Putamen (tissue), 1 donor: Measurements from ENCODE around the gene CYP27B1.

Source experiments
- DNase-seq: peaks from one replicate; pipeline ENCODE4 v3.0.0-alpha.2; 2016; ENCODE audit warnings: low spot score

Gene CYP27B1

DNA sequence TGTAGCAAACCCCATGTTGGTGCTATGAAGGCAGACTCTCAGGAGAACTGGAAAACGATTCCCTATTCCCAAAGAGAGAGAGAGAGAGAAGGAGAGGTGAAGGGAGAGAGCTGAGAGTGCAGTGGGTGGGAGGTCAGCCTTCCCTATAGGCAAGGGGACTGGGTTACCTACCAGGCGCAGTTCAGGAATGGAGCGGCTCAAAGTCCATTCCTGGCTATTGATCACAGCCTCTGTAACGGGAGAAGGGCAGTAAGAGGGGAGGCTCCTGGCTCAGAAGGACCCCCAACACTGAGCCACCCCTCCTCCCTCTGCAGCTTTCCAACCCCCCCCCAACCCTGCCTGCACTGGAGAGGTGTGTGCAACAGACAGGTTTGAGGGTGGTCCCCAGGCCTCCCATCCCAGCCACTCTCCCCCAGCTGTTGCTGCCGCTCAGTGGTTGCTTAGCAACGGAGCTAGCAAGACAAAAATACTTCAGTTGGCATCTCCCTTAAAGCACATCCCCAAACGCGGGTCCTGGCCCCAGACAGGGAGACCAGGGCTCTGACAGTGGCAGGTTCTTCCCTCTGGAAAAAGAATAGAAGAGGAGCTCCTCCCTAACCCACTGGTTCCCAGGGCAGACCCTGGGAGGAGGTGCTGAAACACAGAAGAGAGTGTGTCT, 31.6 kb downstream of the CYP27B1 start:
- no peak for DNase-seq

DNA sequence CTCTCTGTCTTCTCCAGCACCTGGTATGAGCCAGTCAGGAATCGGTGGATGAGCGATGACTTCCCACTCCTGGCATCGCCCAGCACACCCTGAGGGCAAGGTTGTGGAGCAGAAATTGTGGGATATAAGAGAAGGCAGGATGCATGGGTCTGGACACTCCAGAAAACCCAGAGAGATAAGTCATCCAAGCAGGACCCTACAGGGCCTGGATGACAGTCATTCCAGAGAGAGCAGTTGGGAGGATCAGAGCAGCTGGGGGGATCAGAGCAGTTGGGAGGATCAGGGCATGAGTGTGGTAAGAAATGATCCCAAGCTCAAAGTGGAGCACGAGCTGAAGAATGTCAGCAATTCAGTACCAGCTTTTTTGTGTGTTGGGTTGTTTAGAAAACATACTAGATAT, 32.3 kb downstream of the CYP27B1 start:
- no peak for DNase-seq

DNA sequence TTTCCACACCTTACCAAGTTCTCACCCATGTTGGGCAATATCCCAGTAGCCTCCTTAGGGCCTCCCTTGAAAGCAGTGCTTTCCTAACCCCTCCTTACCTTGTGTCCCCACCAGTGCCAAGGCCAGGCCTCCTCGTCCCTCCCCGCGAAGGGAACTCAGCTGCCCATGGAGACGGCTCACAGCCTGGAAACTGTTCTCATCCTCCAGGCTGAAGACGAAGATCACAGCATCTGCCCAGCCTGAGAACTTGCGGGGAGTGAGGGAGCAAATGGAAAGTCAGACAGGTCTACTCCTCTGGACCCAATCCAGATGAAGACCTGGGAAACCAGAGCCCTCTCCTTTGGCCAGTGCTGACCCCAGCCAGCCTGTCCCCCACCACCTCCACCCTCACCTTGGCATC, 33.0 kb downstream of the CYP27B1 start:
- no peak for DNase-seq

DNA sequence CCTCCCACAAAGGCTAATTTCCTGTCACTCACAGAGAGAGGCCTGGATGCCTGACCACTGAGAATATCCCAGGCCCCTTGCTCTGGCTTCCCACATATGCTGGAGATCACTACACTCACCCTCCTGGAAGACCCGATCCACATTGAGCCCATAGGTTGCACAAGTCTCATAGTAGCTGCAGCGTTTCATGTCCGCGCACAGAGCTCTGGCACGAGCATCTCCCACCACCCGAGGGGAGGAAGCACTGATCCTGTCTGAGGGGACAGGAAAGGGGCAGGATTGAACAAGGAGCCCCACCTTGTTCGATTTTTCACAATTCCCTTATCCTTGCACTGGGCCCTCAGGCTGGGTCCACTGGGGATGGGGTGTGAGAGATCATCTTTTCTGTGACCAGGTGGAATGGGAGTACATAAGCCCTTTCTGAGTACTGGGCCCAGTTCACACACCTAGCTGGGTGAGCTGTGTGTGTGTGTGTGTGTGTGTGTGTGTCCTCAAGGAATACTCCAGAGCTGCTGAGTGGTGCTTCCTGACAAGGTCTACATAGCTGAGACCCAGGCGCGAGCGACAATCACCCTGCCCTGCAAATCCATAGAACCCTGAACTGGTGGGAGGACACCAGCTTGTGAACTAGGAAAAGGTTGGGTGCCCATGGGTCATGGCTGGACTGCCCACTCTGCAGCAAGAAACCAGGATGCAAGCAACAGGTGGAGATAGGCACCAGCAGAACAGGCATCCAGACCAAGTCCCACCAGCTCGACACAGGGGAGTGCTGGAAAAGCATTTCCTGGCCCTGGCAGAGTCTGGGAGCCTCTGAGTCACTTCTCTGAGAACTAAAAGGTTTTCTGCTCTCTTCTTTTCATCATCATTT, 33.9 kb downstream of the CYP27B1 start:
- DNase-seq, result no peak

DNA sequence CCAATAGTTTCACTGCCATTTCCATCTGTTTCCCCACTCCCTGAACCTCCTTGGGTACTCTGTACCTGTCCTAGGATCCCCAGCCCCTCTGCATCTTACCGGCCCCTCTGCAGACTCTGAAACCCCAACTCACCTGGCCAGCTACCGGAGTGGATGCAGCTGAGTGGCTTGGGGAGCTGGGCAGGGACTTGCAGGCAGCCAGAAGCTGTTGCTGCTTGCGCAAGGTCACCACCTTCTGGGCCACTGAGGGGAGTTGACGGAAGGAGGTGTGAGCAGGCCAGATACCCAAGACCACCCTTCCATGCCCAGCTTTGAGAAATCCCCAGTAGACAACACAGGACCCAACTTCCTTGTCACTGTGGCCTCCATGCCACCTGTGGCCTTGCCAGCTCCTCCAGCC, 34.6 kb downstream of the CYP27B1 start:
- DNase-seq, result no peak

DNA sequence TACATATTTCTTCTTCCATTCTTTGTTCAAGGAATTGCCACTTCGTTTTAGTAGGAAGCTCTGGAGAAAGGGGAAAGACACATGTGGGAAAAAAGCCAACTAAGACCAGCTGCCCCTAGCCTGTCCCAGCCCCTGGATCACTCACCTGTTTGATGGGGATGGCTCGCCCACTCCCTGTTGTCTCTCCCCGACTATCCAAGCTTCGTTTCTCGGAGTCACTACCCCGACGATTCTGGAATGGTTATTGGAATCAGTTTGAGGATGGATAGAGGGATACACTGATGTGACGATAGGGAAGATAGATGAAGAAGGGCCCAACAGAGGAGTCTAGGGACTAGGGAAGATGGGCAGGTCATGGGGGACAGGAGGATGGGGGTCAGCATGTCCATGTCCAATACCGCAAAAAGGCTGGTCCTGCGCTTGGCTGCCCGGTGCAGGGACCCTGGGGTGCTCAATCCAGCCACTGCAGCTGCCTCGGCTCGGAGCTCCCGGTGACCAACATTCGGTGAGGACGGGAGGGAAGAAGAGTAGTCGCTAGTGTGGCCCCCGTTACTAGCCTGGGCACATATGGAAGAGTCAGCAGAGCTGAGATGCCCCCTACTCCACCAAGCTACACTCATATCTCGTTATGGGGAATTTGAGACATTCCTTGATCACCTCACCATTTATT, 35.3 kb downstream of the CYP27B1 start:
- no peak for DNase-seq

DNA sequence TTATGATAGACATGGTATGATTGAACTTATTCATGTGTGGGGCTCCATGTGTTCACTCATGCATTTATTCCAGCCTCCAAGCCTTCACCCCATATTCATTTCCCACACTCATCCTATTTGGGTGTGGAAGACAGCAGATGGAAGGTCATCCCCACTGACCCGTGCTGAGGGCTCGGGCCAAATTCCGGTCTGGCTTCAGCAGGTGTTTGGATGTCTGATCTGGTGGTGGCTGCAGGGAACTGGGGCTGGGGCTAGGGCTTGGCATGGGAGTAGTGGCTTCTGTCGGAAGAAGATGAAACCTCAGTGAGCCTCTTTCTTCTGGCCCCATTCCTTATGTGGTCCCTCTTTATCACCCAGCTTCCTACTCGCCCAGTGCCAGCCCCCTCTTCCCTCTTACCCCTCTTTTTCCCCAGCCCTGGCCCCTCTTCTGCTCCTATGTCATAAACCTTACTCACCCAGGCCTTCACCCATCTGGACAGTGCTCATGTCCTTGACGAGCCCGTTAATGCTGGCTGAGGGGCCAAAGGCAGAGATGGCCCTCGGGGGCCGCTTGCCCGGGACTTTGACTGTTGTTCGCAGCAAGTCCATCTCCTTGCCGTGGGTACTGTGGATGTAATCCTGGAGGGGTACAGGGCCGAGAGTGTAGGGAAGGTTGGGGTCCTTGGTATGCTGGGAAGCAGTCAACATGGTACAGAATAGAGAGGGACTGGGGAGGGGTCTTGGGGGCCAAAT, 36.4 kb downstream of the CYP27B1 start:
- no peak for DNase-seq

DNA sequence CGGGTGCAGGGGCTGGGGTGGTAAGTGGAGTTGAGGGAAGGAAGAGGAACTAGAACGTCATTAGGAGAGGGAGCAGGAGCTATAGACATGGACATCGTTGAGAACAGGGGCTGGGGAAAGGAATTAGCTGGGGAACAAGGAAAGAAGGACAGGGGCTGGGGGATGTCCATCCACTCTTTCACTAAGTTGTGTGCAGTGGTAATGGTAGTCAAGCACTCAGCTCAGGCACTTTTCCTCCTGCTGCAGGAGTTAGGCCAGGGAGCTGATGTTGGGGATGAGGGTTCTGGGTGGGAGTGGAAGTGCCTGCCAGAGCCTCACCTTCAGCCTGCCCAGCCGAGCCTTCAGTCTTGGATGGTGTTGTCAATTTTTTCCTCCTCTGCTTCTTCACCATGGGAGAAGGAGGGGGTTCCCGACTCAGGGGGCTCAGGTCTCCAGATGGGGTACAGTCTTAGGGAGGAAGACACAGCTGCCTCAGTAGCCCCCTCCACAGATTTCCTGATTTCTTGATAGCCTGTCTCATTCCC, 37.5 kb downstream of the CYP27B1 start:
- no peak for DNase-seq

DNA sequence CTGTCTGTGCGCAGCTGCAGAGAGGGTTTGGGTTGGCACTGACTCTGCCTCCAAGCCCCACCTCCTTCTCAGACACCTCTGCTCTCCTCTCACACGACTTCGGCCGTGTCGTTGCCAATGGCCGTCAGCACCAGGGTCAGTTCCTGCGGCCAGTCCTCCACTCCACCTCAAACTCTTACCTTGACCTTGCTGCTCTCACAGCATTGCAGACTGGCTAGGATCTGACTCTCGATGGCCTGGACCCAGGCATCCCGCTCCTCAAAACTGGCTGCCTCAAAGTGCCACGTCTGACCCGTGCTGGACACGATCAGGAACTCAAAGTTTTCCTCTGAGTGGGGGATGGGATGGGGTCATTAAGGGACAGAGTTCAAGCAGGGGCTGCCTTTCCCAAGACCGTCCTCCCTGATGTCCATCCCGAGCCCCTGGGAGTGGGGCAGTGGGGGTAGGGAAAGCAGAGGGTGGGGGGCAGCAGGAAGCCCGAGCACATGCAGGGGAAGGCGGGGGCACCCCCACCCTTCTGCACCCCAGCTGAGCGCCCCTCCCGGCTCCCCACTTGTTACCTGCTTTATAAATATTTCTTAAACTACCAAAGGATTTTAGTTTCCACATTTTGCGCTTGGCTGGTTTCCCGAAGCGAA, 39.0 kb downstream of the CYP27B1 start:
- no peak for DNase-seq

DNA sequence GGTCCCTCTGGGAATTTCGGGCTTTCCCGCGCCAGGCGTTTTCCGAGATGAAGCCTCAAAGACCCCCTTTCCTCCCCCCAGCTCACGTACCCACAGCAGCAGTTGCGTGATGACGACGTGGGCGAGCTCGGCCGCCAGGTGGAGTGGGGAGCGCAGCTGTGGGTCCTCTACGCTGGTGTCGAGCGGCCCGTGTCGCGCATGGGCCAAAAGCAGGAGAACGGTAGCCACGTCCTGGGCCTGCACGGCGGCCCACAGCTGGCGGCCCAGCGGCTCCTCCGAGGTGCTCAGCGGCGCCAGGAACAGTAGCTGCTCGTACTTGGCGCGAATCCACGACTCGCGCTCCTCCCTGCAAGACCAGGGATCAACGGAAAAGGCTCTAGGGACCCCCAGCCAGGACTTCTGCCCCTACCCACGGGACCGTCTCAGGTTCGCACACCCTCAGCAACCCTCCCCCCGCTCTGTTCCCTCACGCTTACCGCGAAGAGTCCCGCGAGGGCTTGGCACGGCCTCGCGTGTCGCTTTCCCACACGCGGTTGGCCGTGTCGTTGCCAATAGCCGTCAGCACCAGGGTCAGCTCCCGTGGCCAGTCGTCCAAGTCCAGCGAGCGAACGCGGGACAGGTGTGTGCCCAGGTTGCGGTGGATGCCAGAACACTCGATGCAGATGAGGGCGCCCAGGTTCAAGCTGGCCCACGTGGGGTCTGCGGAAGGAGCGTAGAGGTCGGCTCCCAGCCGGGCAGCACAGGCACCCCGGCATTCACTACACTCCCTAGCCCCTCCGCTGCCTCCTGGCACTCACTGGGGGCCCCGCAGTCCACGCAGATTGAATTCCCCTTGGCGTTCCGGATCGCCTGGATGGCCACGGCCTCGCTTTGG, 39.8 kb downstream of the CYP27B1 start:
- DNase-seq, result no peak

DNA sequence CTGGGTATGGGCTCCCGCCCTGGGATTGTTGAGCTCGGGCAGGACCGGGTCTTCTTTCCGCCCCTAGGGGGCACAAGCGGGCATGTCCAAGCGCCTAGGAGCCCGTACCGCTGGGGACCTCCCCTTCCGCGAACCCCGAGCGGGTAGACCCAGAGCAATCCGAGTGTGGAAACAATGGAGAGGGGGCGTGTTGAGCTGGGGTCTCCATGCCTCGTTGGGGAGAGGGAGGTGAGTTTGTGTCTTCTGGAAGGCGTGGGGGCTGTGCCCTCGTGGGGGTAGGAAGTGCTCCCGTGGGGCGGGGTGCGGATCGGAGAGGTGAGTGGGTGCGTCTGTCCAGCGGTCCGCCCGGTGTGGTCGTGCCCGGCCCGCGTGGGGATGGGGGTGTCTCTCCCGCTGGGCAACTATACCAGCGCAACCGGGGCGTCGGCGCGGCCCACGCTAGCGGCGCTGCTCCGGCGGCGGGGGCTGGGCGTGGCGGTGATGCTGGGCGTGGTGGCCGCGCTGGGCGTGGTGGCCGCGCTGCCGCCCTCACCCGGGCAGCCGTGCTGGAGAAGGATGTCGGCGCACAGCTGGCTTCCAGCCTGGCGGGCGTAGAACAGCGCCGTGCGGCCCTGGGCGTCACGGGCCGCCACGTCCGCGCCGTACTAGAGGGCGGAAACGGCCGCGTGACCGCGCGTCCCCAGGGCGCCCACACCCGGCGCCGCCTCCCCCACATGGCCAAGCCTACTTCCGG, 40.6 kb downstream of the CYP27B1 start:
- DNase-seq, result no peak

DNA sequence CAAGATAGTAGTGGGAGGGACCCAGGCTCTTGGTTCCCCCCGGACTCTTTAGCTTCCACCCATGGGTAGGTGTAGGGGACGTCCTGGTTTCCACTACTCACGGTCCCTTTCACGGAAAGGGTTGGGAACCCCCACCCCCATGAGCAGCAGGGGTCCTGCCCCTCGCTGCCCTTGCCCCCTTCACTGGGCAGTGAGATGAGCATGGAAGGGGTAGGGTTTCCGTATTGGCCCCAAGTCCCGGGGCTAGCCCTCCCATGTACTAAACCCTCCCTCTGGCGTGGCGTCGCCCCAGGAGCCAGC, 41.1 kb downstream of the CYP27B1 start:
- DNase-seq, result no peak

DNA sequence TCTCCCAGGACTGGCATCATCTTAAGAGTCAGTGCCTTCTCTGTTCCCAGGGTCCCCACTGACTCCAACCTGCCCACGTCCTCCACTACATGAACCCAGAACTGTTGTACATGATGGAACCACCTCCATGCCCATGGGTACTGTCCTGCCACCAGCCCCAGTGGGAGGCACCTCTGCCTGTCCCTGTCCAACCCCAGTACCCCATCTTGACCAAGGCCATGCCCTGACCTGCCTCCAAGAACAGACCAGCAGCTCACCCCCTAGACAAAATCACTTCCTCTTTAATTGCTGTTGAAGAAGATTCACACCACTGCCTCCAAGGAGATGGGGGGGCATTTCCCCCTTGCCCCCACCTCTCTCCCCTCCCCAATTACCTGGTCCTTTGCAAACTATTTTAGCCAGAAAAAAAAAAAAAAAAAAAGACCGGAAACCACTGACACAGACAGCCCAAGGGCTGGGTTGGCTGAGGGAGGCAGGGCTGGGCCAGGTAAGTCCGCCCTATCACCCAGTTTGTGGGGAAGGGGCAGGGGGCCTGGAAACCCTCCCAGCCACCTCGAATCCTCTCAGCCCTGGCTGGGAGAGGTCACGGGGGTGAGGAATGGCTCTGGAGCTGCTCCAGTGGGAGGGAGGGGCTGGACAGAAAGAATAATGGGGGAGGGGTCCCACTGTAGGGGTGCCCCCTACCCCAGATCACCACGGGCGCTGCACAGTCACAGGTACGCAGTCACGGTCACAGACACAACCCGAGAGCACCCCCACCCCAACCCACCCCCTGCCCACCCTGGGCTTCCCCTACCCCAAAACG, 41.7 kb downstream of the CYP27B1 start:
- DNase-seq, result no peak

DNA sequence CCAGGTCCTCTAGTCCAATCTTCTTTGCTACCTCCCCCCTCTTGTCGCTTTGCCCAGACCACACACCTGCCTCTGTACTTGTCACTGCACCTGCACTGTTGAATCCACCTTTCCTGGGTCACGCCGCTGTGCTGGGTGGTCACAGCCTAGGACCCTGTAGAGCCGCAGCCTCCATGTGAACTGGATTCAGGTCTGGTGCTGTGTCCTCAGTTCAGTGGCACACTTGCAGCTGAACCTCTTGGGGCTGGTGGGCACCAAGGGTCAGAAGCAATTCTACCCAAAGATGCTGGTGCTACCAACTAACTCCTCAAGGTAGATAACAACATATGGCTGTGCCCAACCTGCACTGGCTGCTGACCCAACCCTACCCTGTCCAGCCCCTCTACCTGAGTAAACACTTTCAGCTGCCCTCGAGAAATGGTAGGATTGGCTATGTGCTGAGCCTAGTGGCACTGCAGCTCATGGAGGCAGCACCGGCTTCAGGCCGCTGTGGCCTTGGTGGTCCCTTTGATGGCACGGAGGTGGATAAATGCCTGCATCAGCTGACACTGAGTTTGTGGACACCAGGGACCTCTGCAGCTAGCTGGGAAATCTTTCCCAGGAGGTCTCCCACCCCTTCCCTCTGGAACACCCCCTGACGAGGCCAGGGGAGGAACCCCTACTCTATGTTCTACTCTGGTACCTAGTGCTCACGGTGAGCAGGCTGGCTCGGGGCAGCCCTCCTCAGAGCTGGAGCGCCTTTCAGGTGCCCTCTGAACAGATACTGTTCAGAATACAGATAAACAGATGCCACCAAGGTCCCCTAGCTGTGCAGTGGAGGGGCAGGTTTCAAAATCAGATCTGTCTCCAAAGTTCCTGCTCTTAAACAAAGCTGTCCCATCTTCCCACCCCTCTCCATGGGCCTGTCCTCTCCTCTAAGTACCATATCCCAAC, 42.6 kb downstream of the CYP27B1 start:
- no peak for DNase-seq

DNA sequence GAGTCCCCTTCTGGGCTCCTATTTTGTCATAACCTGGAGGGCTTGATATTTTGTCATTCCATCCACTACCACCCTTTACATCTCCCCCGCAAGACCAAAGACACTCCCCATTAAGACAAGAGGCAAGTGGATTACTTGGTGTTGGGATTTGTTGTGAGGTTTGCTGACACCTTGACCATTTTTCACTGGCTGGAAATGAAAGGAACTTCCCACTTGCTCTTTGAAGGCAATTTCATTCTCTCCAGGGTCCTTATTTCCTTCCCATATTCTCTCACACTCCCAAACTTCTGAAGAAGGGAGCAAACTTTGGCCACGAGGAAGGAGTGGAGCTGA, 43.3 kb downstream of the CYP27B1 start:
- no peak for DNase-seq

DNA sequence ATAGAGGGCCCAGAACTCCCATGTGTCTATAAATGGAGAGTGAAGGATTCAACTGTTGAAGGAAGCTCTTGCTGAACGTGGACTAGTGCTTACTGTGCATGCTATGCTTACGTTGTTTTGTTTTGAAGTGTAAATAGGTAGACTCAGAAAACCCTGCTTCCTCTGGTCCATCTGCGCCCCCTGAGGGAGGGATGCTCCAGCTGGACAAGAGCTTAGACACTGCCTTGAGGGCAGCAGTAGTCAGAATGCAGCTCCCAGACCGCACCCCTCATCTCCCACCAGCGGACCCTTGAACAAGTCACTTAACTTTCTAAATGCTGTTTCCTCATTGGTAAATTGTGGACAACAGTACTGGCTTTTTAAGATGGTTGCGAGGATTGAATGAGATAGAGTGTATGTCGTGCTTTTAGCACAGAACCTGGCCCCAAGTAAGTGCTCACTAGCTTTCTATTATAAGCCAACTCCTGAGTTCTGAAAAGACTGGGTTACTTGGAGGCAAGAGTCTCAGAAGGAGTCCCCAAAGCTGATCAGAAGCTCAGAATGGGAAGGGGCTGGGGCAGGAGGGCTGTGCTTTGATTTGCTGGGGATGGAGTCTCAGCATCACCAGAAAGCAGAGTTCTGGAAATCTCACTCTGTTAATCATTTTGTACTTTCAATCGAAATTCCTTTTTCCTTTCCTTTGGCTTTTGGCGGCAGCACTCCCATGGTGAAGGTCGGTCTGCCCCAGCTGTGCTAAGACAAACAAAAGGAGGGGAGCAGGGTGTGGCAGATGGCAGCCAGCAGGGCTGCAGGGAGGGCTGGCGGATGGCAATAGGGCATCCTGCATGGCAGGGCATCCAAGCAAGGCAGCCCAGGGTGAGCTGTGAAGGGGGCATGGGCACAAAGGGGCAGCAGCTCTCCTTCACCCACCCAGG, 43.9 kb downstream of the CYP27B1 start:
- no peak for DNase-seq
